ENCODE results near the gene FGFRL1.

The FGFRL1 gene

GRCh38 chr4:1041147-1041935, 29.9 kb downstream of the FGFRL1 start:
- TF ChIP-seq, protein P1, sequence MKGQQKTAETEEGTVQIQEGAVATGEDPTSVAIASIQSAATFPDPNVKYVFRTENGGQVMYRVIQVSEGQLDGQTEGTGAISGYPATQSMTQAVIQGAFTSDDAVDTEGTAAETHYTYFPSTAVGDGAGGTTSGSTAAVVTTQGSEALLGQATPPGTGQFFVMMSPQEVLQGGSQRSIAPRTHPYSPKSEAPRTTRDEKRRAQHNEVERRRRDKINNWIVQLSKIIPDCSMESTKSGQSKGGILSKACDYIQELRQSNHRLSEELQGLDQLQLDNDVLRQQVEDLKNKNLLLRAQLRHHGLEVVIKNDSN (IDR thresholded peaks at IDR 0.05) = no peak
- TF ChIP-seq EP300 (IDR thresholded peaks at IDR 0.05; ENCODE audit: borderline replicate concordance) (peak; percentile 78), NFIC (IDR thresholded peaks at IDR 0.05) (peak; percentile 62), MAX (IDR thresholded peaks at IDR 0.05) (peak; percentile 76), CEBPB (IDR thresholded peaks at IDR 0.05) (no peak), ZBTB7A (IDR thresholded peaks at IDR 0.05; ENCODE audit: low read depth) (0 out of 2 replicates have a peak, but pooled peaks have one; percentile 56), TEAD4 (IDR thresholded peaks at IDR 0.05) (peak; percentile 66), FOXM1 (IDR thresholded peaks at IDR 0.05; ENCODE audit: borderline replicate concordance, low read depth) (no peak), YY1 (IDR thresholded peaks at IDR 0.05; ENCODE audit: low read depth) (no peak), RAD21 (IDR thresholded peaks at IDR 0.05; ENCODE audit: low read depth) (no peak), TAF1 (IDR thresholded peaks at IDR 0.05; ENCODE audit: low read depth) (no peak), TCF12 (IDR thresholded peaks at IDR 0.05; ENCODE audit: low read depth) (peak; percentile 72; the same call in 1 of the 2 replicates), CREB1 (IDR thresholded peaks at IDR 0.05; ENCODE audit: low read depth) (no peak), EGR1 (IDR thresholded peaks at IDR 0.05) (no peak), REST (IDR thresholded peaks at IDR 0.05; ENCODE audit: low read depth) (no peak)

DNA sequence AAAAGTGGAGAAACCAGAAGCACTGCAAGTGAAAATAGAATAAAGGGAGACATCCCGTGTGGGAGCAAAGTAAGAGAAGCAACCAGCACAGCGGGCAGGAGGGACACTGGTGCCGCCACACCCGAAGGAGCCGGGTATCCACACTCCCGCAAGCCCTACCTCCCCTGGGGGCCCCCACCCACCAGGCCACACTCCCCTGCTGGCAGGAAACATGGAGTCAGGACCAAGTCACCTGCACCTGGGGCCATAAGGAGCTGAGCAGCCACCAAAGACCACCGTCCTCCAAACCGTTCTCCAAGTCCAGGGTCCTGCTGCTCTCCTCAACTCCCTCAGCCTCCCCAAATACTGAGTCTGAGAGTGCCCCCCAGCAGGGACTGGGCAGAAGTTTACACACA, 30.5 kb downstream of the FGFRL1 start:
- no peak for TF ChIP-seq MAX (IDR thresholded peaks at IDR 0.05)

DNA sequence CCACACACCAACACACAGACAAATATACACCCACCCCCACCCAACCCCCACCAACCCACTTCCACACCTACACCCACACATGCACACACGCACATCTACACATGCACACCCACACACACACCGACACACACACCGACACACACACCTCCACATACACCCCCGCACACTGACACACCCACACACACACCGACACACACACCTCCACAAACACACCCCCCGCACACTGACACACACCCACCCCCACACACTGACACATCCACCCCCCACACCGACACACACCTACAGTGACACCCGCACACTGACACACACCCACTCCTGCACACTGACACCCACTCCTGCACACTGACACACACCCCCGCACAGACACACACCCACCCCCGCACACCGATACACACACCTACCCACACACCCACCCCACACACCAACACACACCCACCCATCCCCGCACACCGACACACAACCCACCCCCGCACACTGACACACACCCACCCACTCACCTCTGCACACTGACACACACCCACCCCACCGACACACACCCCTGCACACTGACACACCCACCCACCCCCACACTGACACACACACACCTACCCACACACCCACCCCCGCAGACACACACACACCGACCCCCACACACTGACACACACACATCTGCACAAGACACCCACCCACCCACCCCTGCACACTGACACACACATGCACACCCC, 31.1 kb downstream of the FGFRL1 start:
- no peak for TF ChIP-seq ZBTB7A (IDR thresholded peaks at IDR 0.05; ENCODE audit: low read depth)
- no peak for TF ChIP-seq EP300 (IDR thresholded peaks at IDR 0.05; ENCODE audit: borderline replicate concordance)
- no peak for TF ChIP-seq CREB1 (IDR thresholded peaks at IDR 0.05; ENCODE audit: low read depth)
- no peak for TF ChIP-seq TCF12 (IDR thresholded peaks at IDR 0.05; ENCODE audit: low read depth)

DNA sequence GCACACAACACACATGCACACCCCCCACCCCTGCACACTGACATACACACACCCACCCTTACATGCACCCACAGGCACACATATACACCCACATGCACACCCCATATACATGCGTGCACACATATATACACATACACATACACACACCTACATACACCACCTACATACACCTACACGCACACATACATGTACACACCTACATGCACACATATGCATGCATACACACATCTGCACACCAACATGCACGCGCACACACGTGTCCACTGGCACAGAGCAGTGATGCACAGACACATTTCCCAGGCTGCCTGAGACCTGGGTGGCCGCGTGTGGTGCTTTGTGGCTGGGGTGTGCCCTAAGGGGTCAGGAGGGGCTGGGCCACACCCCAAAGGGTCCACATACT, 31.7 kb downstream of the FGFRL1 start:
- TF ChIP-seq EGR1 (IDR thresholded peaks at IDR 0.05) = no peak
- no peak for TF ChIP-seq YY1 (IDR thresholded peaks at IDR 0.05; ENCODE audit: low read depth)
- no peak for TF ChIP-seq MAX (IDR thresholded peaks at IDR 0.05)
- no peak for TF ChIP-seq NFIC (IDR thresholded peaks at IDR 0.05)
- TF ChIP-seq CEBPB (IDR thresholded peaks at IDR 0.05) = no peak
- TF ChIP-seq CREB1 (IDR thresholded peaks at IDR 0.05; ENCODE audit: low read depth) = no peak
- TF ChIP-seq ZBTB7A (IDR thresholded peaks at IDR 0.05; ENCODE audit: low read depth) = no peak
- TF ChIP-seq TCF12 (IDR thresholded peaks at IDR 0.05; ENCODE audit: low read depth) = no peak
- TF ChIP-seq RAD21 (IDR thresholded peaks at IDR 0.05; ENCODE audit: low read depth) = no peak
- TF ChIP-seq TEAD4 (IDR thresholded peaks at IDR 0.05) = no peak
- no peak for TF ChIP-seq REST (IDR thresholded peaks at IDR 0.05; ENCODE audit: low read depth)
- no peak for TF ChIP-seq EP300 (IDR thresholded peaks at IDR 0.05; ENCODE audit: borderline replicate concordance)
- TF ChIP-seq, protein P1 (IDR thresholded peaks at IDR 0.05) = no peak
- no peak for TF ChIP-seq TAF1 (IDR thresholded peaks at IDR 0.05; ENCODE audit: low read depth)
- no peak for TF ChIP-seq FOXM1 (IDR thresholded peaks at IDR 0.05; ENCODE audit: borderline replicate concordance, low read depth)

DNA sequence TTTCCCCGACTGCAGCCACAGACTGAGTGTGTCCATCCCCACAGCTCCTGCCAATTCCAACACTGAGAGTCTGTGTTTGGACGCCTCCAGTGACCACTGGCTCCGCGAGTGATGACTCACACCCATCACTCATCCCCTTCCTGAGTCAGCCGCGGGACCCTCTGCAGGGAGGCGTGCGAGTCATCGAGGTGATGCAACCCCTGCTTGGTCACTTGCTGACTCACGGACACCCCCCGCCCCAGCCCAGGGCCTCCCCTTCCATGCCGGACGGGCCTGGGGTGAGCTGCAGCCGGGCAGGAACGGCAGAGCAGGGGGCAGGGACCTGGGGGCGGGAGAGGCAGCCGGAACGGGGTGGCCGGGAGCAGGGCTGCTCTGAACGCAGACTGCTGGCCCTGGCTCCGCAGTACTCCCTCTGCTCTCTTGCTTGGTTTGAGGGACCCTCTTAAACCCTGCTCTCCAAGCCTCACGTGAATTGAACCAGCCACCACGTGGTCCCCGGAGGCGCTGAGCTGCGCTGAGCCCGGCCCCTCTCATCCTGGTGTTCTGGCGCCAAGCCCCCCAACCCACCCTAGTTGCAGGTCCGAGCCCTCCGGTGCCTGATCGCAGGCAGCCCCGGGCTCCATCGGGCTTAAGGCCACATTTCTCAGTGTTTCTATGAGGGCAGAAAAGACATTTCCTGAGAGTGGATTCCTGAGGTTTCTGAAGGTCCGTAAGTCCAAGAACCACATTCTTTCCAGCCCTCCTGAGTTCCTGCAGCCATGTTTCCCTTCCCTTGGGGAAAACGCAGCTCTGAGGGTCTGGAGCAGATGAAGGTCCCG, 32.4 kb downstream of the FGFRL1 start:
- peak; percentile 99 for TF ChIP-seq ZBTB7A (IDR thresholded peaks at IDR 0.05; ENCODE audit: low read depth)
- no peak; the same call in 1 of the 2 replicates for TF ChIP-seq EGR1 (IDR thresholded peaks at IDR 0.05)
- TF ChIP-seq REST (IDR thresholded peaks at IDR 0.05; ENCODE audit: low read depth) = no peak
- peak; percentile 94 for TF ChIP-seq TCF12 (IDR thresholded peaks at IDR 0.05; ENCODE audit: low read depth)
- TF ChIP-seq NFIC (IDR thresholded peaks at IDR 0.05) = peak; percentile 89
- TF ChIP-seq TAF1 (IDR thresholded peaks at IDR 0.05; ENCODE audit: low read depth) = no peak
- peak; percentile 90 for TF ChIP-seq EP300 (IDR thresholded peaks at IDR 0.05; ENCODE audit: borderline replicate concordance)
- peak; percentile 56 for TF ChIP-seq MAX (IDR thresholded peaks at IDR 0.05)
- TF ChIP-seq TEAD4 (IDR thresholded peaks at IDR 0.05) = peak; percentile 78
- peak; percentile 53 for TF ChIP-seq YY1 (IDR thresholded peaks at IDR 0.05; ENCODE audit: low read depth)
- peak; percentile 75 for TF ChIP-seq FOXM1 (IDR thresholded peaks at IDR 0.05; ENCODE audit: borderline replicate concordance, low read depth)
- no peak for TF ChIP-seq CREB1 (IDR thresholded peaks at IDR 0.05; ENCODE audit: low read depth)
- TF ChIP-seq RAD21 (IDR thresholded peaks at IDR 0.05; ENCODE audit: low read depth) = 0 out of 2 replicates have a peak, but pooled peaks have one; percentile 8
- TF ChIP-seq, protein P1 (IDR thresholded peaks at IDR 0.05) = 0 out of 2 replicates have a peak, but pooled peaks have one; percentile 27
- TF ChIP-seq CEBPB (IDR thresholded peaks at IDR 0.05) = peak; percentile 97
